Endodermal cell (in vitro differentiated cells): Measurements from ENCODE around the gene MYBBP1A. TPM values are rescaled to one million over a fixed set of nuclear protein-coding genes. Genes with fewer than 3 reads are reported as not detected.

Source experiments
- DNase-seq: peaks from one replicate; pipeline ENCODE4 v3.0.0-alpha.2; 2017
- H3K27ac ChIP-seq: 2 replicates; pipeline ENCODE4 v1.5.1; 2013; ENCODE audit warnings: mild to moderate bottlenecking, low read depth, low read length, moderate library complexity
- H3K27me3 ChIP-seq: 2 replicates; pipeline ENCODE4 v1.6.1; 2013; ENCODE audit warnings: mild to moderate bottlenecking, low read length, moderate library complexity; ENCODE audit not compliant: insufficient read depth, control insufficient read depth, poor library complexity, severe bottlenecking
- H3K36me3 ChIP-seq: 2 replicates; pipeline ENCODE4 v1.7.0; 2013; ENCODE audit warnings: mild to moderate bottlenecking, low read length, moderate library complexity; ENCODE audit not compliant: control insufficient read depth, insufficient read depth
- H3K4me1 ChIP-seq: one replicate; pipeline ENCODE4 v1.7.0; 2013; ENCODE audit warnings: low read length; ENCODE audit not compliant: control insufficient read depth, insufficient read depth
- H3K4me3 ChIP-seq: 2 replicates; pipeline ENCODE4 v1.5.1; 2013; ENCODE audit warnings: mild to moderate bottlenecking, low read length, moderate library complexity
- H3K9ac ChIP-seq: 2 replicates; pipeline ENCODE4 v1.6.1; 2013; ENCODE audit warnings: mild to moderate bottlenecking, low read length, moderate library complexity; ENCODE audit not compliant: poor library complexity, severe bottlenecking; ENCODE audit errors: extremely low read depth
- H3K9me3 ChIP-seq: 2 replicates; pipeline ENCODE4 v1.6.1; 2013; ENCODE audit warnings: mild to moderate bottlenecking, low read length, moderate library complexity; ENCODE audit not compliant: control insufficient read depth
- H3K27ac Mint-ChIP-seq: 2 replicates; pipeline ENCODE4 v1.8.0; 2020; ENCODE audit warnings: mixed read lengths
- H3K27me3 Mint-ChIP-seq: 2 replicates; pipeline ENCODE4 v1.8.0; 2021; ENCODE audit warnings: mild to moderate bottlenecking, mixed read lengths; ENCODE audit not compliant: insufficient read depth
- H3K36me3 Mint-ChIP-seq: 2 replicates; pipeline ENCODE4 v1.8.0; 2020; ENCODE audit warnings: low read depth, mixed read lengths
- H3K4me1 Mint-ChIP-seq: 2 replicates; pipeline ENCODE4 v1.8.0; 2020; ENCODE audit warnings: mixed read lengths
- H3K4me3 Mint-ChIP-seq: 2 replicates; pipeline ENCODE4 v1.8.0; 2020; ENCODE audit warnings: mild to moderate bottlenecking, moderate library complexity, mixed read lengths
- H3K9me3 Mint-ChIP-seq: 2 replicates; pipeline ENCODE4 v1.8.0; 2020; ENCODE audit warnings: mild to moderate bottlenecking, mixed read lengths
- WGBS, 2 experiments: methylation state at CpG; one replicate each; pipeline versions ENCODE4 v1.1.5 to v1.1.7; 2013; ENCODE audit warnings: missing lambda C conversion rate in 2 of 2, mixed read lengths in 1 of 2; ENCODE audit not compliant: insufficient coverage in 1 of 2, insufficient read length in 1 of 2; 5-methylcytosine and 5-hydroxymethylcytosine counted together
- total RNA-seq, 2 donors: library from RNA; stranded (reverse); fragmentation: NEBNext Ultra II Directional in 1 of 2; extraction: Animal tissue kit (Norgen Biotek cat#: 25700) in 1 of 2; gene quantifications; 2 replicates in 1 of 2; 3 replicates in 1 of 2; pipeline ENCODE4 v1.2.1, GENCODE V29; 2021
- TF ChIP-seq, protein P1 (sequence below): fragments of 200-600 bp; sonication (generic); conservative IDR thresholded peaks from 2 replicates; pipeline ENCODE4 v1.5.0; 2021; ENCODE audit warnings: antibody characterized with exemption, mild to moderate bottlenecking

Gene MYBBP1A
- total RNA-seq, 2 donors from 2014 or later: 55.6 to 70.9 TPM

DNA sequence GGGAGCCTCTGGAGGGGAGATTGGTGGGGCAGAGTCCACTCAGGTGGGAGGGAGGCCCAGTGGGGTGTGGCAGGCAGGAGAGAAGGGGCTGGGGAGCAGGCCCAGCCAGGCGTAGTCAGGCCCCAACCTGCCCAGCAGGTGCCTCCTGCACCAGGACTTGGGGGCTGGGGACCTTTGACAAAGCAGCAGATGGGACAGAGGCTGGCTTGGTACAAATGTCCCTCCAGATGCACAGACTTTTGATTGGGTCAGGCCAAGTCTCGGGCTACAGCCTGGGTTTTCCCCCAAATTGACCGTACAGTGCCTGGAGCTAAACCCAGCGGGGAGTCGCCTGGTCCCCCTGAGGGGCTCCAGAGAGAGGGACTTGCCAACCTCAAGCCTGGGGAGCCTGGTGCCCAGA, 4.8 kb upstream of the MYBBP1A start:
- H3K9me3 Mint-ChIP-seq: no peaks in the 10 kb centered on the region
- no peak overlapping the region for H3K4me3 Mint-ChIP-seq
- no peaks in the 10 kb centered on the region for H3K4me1 ChIP-seq
- no peak overlapping the region for H3K27ac ChIP-seq
- 93 to 96% methylated on average over 4 to 5 of the region's 5 CpGs for WGBS, 2 experiments
- peaks cover 6% of the 10 kb centered on the region for H3K27me3 Mint-ChIP-seq
- peaks cover 11% of the 10 kb centered on the region for H3K4me1 Mint-ChIP-seq
- no peak overlapping the region for H3K27ac Mint-ChIP-seq
- no peaks in the 10 kb centered on the region for H3K36me3 ChIP-seq
- no peaks in the 10 kb centered on the region for H3K36me3 Mint-ChIP-seq
- H3K9ac ChIP-seq: no peak overlapping the region
- TF ChIP-seq, protein P1, sequence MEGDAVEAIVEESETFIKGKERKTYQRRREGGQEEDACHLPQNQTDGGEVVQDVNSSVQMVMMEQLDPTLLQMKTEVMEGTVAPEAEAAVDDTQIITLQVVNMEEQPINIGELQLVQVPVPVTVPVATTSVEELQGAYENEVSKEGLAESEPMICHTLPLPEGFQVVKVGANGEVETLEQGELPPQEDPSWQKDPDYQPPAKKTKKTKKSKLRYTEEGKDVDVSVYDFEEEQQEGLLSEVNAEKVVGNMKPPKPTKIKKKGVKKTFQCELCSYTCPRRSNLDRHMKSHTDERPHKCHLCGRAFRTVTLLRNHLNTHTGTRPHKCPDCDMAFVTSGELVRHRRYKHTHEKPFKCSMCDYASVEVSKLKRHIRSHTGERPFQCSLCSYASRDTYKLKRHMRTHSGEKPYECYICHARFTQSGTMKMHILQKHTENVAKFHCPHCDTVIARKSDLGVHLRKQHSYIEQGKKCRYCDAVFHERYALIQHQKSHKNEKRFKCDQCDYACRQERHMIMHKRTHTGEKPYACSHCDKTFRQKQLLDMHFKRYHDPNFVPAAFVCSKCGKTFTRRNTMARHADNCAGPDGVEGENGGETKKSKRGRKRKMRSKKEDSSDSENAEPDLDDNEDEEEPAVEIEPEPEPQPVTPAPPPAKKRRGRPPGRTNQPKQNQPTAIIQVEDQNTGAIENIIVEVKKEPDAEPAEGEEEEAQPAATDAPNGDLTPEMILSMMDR: no peak
- no peak overlapping the region for H3K4me3 ChIP-seq
- no peak for DNase-seq
- no peaks in the 10 kb centered on the region for H3K9me3 ChIP-seq
- no peaks in the 10 kb centered on the region for H3K27me3 ChIP-seq

DNA sequence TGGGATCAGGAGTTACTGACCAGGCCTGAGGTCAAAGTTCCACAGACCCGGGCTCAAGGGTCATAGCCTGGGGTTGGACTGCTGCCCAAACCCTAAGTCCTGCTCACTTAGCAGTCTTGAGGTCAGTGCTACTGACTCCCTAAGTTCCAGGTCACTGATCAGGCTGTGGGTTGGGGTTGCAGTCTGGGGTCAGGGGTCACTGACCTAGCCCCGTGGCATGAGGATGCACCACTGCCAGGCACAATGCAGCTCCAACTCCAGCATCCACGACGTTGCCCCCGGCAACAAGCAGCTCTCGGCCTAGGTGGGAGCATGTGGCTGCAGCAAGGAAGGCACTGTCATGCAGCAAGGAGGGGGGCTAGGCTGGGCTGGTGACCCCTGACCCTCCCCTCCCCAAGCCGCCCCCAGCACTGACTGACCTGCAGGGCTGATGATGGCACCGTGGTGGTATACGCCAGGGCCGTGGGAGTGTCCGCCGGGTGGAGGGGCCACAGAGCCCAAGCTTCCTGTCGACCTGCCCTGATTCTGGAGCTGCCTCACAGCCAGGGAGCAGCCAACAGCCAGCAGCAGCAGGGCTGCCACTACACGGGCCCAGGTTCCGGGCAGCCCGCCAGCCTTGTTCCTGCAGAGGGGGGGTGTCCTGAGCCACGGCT, 4.1 kb upstream of the MYBBP1A start:
- Histone ChIP-seq H3K9me3 (no peaks in the 10 kb centered on the region), H3K27me3 (no peaks in the 10 kb centered on the region), H3K4me3 (no peak overlapping the region), H3K4me1 (no peaks in the 10 kb centered on the region), H3K9ac (no peak overlapping the region), H3K36me3 (no peaks in the 10 kb centered on the region), H3K27ac (peak overlapping the region; percentile 24)
- TF ChIP-seq, protein P1: no peak
- peaks cover 16% of the 10 kb centered on the region for H3K4me1 Mint-ChIP-seq
- H3K36me3 Mint-ChIP-seq: peaks cover under 1% of the 10 kb centered on the region
- H3K27me3 Mint-ChIP-seq: peaks cover 6% of the 10 kb centered on the region
- DNase-seq: no peak
- no peaks in the 10 kb centered on the region for H3K9me3 Mint-ChIP-seq
- no peak overlapping the region for H3K4me3 Mint-ChIP-seq
- no peak overlapping the region for H3K27ac Mint-ChIP-seq
- WGBS, 2 experiments: 88 to 89% methylated on average over 9 to 17 of the region's 17 CpGs

DNA sequence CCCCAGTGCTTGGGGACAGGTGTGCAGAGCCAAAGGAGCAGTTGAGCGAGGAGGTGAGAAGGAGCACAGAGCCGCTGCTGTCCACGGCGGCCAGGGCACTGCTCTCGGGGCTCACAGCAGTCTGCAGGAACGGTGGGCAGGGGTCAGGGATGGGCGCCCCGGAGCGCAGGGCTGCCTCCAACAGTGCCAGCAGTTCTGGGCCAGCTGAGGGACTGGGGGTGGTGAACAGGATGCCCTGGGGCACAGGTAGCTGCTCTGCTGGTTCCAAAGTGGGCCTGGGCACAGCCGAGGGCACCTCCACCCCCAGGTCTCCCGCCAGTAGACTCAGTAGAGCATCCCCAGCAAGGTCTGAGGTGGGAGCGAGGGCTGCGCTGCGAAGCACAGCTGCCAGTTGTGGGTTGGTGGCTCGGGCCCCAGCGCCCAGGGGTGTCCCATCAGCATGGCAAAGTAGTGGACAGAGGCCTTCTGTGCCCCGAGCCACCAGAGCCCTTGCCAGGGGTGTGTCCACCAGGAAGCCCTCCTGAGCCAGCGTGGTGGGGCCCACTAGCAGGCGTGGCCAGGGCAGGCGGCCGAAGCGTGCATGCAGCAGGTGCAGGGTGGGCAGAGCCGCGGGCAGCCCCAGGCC, 3.3 kb upstream of the MYBBP1A start:
- WGBS, 2 experiments: 88 to 89% methylated on average over 10 to 24 of the region's 24 CpGs

More for the DNA sequence above, 3.3 kb upstream of the MYBBP1A start:
- DNase-seq: no peak
- no peak overlapping the region for H3K27ac Mint-ChIP-seq
- H3K36me3 ChIP-seq: peaks cover 5% of the 10 kb centered on the region
- H3K9ac ChIP-seq: no peak overlapping the region
- H3K27ac ChIP-seq: no peak overlapping the region
- H3K27me3 Mint-ChIP-seq: peaks cover 5% of the 10 kb centered on the region
- no peaks in the 10 kb centered on the region for H3K4me1 ChIP-seq
- H3K9me3 ChIP-seq: no peaks in the 10 kb centered on the region
- peaks cover 18% of the 10 kb centered on the region for H3K4me1 Mint-ChIP-seq
- H3K27me3 ChIP-seq: no peaks in the 10 kb centered on the region
- no peak overlapping the region for H3K4me3 Mint-ChIP-seq
- H3K36me3 Mint-ChIP-seq: peaks cover 7% of the 10 kb centered on the region
- no peaks in the 10 kb centered on the region for H3K9me3 Mint-ChIP-seq
- H3K4me3 ChIP-seq: no peak overlapping the region
- TF ChIP-seq, protein P1: no peak
